ENCODE measurements around the gene DUSP10.

DUSP10 gene

GRCh38 chr1:221741703-221742554 is at the start of gene DUSP10:
Gene DUSP10, minus strand, starts transcription at chr1:221742089. Its CDS starts 2,345 bp downstream, at chr1:221739744.
- peaks cover 23% of the 10 kb centered on the region for H3K4me1 Mint-ChIP-seq (ENCODE audit: low read depth)
- peaks cover 27% of the 10 kb centered on the region for H3K36me3 Mint-ChIP-seq (ENCODE audit: low read depth)
- intact Hi-C loops (cut with micrococcal nuclease), result loop anchor here (1.0 to 5.0 kb wide), 4 partner anchors 17 to 200 kb away; no protein-coding TSS in a partner anchor
- H3K27ac Mint-ChIP-seq, result no peak within 1 kb of the TSS
- no peak within 1 kb of the TSS for H3K4me3 Mint-ChIP-seq
- no peaks in the 10 kb centered on the region for H3K27me3 Mint-ChIP-seq
- H3K9me3 Mint-ChIP-seq, result no peaks in the 10 kb centered on the region

- Mint-ChIP-seq H3K9me3 (no peaks in the 10 kb centered on the region), H3K4me3 (no peak overlapping the region), H3K27ac (no peak overlapping the region), H3K27me3 (no peaks in the 10 kb centered on the region), H3K36me3 (ENCODE audit: low read depth) (no peaks in the 10 kb centered on the region), H3K4me1 (ENCODE audit: low read depth) (peaks cover 13% of the 10 kb centered on the region)
- intact Hi-C loops (cut with micrococcal nuclease), result no loop called here
Measured at GRCh38 chr1:221788466-221788865, 46.6 kb upstream of the DUSP10 start.

- Mint-ChIP-seq H3K4me1 (ENCODE audit: low read depth) (peaks cover 16% of the 10 kb centered on the region), H3K36me3 (ENCODE audit: low read depth) (no peaks in the 10 kb centered on the region), H3K9me3 (no peaks in the 10 kb centered on the region), H3K4me3 (no peak overlapping the region), H3K27ac (no peak overlapping the region), H3K27me3 (no peaks in the 10 kb centered on the region)
- intact Hi-C loops (cut with micrococcal nuclease), result no loop called here
Measured at GRCh38 chr1:221786647-221787046, 44.8 kb upstream of the DUSP10 start.

GRCh38 chr1:221783936-221784335 is 42.0 kb upstream of the DUSP10 start:
- Mint-ChIP-seq H3K4me1 (ENCODE audit: low read depth) (peaks cover 43% of the 10 kb centered on the region), H3K36me3 (ENCODE audit: low read depth) (no peaks in the 10 kb centered on the region), H3K27ac (no peak overlapping the region), H3K27me3 (no peaks in the 10 kb centered on the region), H3K4me3 (no peak overlapping the region), H3K9me3 (no peaks in the 10 kb centered on the region)
- intact Hi-C loops (cut with micrococcal nuclease), result no loop called here

GRCh38 chr1:221783437-221783836 is 41.5 kb upstream of the DUSP10 start:
- Mint-ChIP-seq H3K27ac (no peak overlapping the region), H3K36me3 (ENCODE audit: low read depth) (no peaks in the 10 kb centered on the region), H3K9me3 (no peaks in the 10 kb centered on the region), H3K27me3 (no peaks in the 10 kb centered on the region), H3K4me1 (ENCODE audit: low read depth) (peaks cover 48% of the 10 kb centered on the region), H3K4me3 (no peak overlapping the region)
- intact Hi-C loops (cut with micrococcal nuclease), result no loop called here

- H3K4me3 Mint-ChIP-seq, result no peak overlapping the region
- no peak overlapping the region for H3K27ac Mint-ChIP-seq
- peaks cover 53% of the 10 kb centered on the region for H3K4me1 Mint-ChIP-seq (ENCODE audit: low read depth)
- no peaks in the 10 kb centered on the region for H3K36me3 Mint-ChIP-seq (ENCODE audit: low read depth)
- no peaks in the 10 kb centered on the region for H3K9me3 Mint-ChIP-seq
- no peaks in the 10 kb centered on the region for H3K27me3 Mint-ChIP-seq
- intact Hi-C loops (cut with micrococcal nuclease), result no loop called here
Measured at GRCh38 chr1:221782970-221783369, 41.1 kb upstream of the DUSP10 start.

- no peaks in the 10 kb centered on the region for H3K9me3 Mint-ChIP-seq
Measured at GRCh38 chr1:221782477-221782876, 40.6 kb upstream of the DUSP10 start.

GRCh38 chr1:221781102-221781755 is 39.3 kb upstream of the DUSP10 start:
- intact Hi-C loops (cut with micrococcal nuclease), result no loop called here
- Mint-ChIP-seq H3K27ac (peak overlapping the region; percentile 41), H3K27me3 (no peaks in the 10 kb centered on the region), H3K4me1 (ENCODE audit: low read depth) (peaks cover 66% of the 10 kb centered on the region), H3K36me3 (ENCODE audit: low read depth) (no peaks in the 10 kb centered on the region), H3K4me3 (peak overlapping the region; percentile 9), H3K9me3 (no peaks in the 10 kb centered on the region)

More at GRCh38 chr1:221782477-221782876, 40.6 kb upstream of the DUSP10 start:
- H3K27me3 Mint-ChIP-seq, result no peaks in the 10 kb centered on the region
- intact Hi-C loops (cut with micrococcal nuclease), result no loop called here
- H3K36me3 Mint-ChIP-seq (ENCODE audit: low read depth), result no peaks in the 10 kb centered on the region
- no peak overlapping the region for H3K27ac Mint-ChIP-seq
- peaks cover 56% of the 10 kb centered on the region for H3K4me1 Mint-ChIP-seq (ENCODE audit: low read depth)
- no peak overlapping the region for H3K4me3 Mint-ChIP-seq

GRCh38 chr1:221780175-221780574 is 38.3 kb upstream of the DUSP10 start:
- intact Hi-C loops (cut with micrococcal nuclease), result no loop called here
- Mint-ChIP-seq H3K4me3 (no peak overlapping the region), H3K27ac (peak overlapping the region; percentile 55), H3K27me3 (no peaks in the 10 kb centered on the region), H3K9me3 (no peaks in the 10 kb centered on the region), H3K36me3 (ENCODE audit: low read depth) (no peaks in the 10 kb centered on the region), H3K4me1 (ENCODE audit: low read depth) (peaks cover 76% of the 10 kb centered on the region)

GRCh38 chr1:221779771-221780170 is 37.9 kb upstream of the DUSP10 start:
- H3K27me3 Mint-ChIP-seq, result no peaks in the 10 kb centered on the region
- H3K36me3 Mint-ChIP-seq (ENCODE audit: low read depth), result no peaks in the 10 kb centered on the region
- no peak overlapping the region for H3K4me3 Mint-ChIP-seq
- intact Hi-C loops (cut with micrococcal nuclease), result no loop called here
- H3K9me3 Mint-ChIP-seq, result no peaks in the 10 kb centered on the region
- peaks cover 78% of the 10 kb centered on the region for H3K4me1 Mint-ChIP-seq (ENCODE audit: low read depth)
- peak overlapping the region; percentile 55 for H3K27ac Mint-ChIP-seq

GRCh38 chr1:221778535-221779142 is 36.8 kb upstream of the DUSP10 start:
- H3K4me1 Mint-ChIP-seq (ENCODE audit: low read depth), result peaks cover 70% of the 10 kb centered on the region
- H3K36me3 Mint-ChIP-seq (ENCODE audit: low read depth), result no peaks in the 10 kb centered on the region
- peaks cover 2% of the 10 kb centered on the region for H3K27me3 Mint-ChIP-seq
- H3K27ac Mint-ChIP-seq, result peak overlapping the region; percentile 41
- H3K4me3 Mint-ChIP-seq, result no peak overlapping the region
- H3K9me3 Mint-ChIP-seq, result no peaks in the 10 kb centered on the region
- intact Hi-C loops (cut with micrococcal nuclease), result no loop called here

- Mint-ChIP-seq H3K9me3 (no peaks in the 10 kb centered on the region), H3K27me3 (peaks cover 2% of the 10 kb centered on the region), H3K4me1 (ENCODE audit: low read depth) (peaks cover 66% of the 10 kb centered on the region), H3K4me3 (no peak overlapping the region), H3K27ac (peak overlapping the region; percentile 41), H3K36me3 (ENCODE audit: low read depth) (no peaks in the 10 kb centered on the region)
- intact Hi-C loops (cut with micrococcal nuclease), result no loop called here
Measured at GRCh38 chr1:221778125-221778524, 36.2 kb upstream of the DUSP10 start.

- Mint-ChIP-seq H3K36me3 (ENCODE audit: low read depth) (no peaks in the 10 kb centered on the region), H3K4me3 (no peak overlapping the region), H3K9me3 (no peaks in the 10 kb centered on the region), H3K4me1 (ENCODE audit: low read depth) (peaks cover 66% of the 10 kb centered on the region), H3K27me3 (peaks cover 2% of the 10 kb centered on the region), H3K27ac (peak overlapping the region; percentile 83)
- intact Hi-C loops (cut with micrococcal nuclease), result loop anchor here (2.0 kb wide), 1 partner anchor 69 kb away; no protein-coding TSS in a partner anchor
Measured at GRCh38 chr1:221777431-221778072, 35.7 kb upstream of the DUSP10 start.
